RWPE2 (cell line): ENCODE data around the gene PLCG2.
A peak's percentile ranks its signal among the peaks of the same experiment; 100 is the strongest.

Experiments
- ATAC-seq: fragments of 200-7000 bp; cut with Tn5 transposase; 3 replicates; pipeline ENCODE4 v1.9.1; 2021; ENCODE audit warnings: low read depth
- DNase-seq: peaks from one replicate; pipeline ENCODE4 v3.0.0-alpha.2; 2020; ENCODE audit warnings: low spot score
- H3K27ac ChIP-seq: fragments of 450-650 bp; 2 replicates; pipeline ENCODE4 v1.5.1; 2017; ENCODE audit warnings: mild to moderate bottlenecking; ENCODE audit not compliant: poor library complexity, severe bottlenecking
- H3K27me3 ChIP-seq: fragments of 250-450 bp; sonication (Bioruptor Pico); 2 replicates; pipeline ENCODE4 v1.5.1; 2021; ENCODE audit warnings: mild to moderate bottlenecking, moderate library complexity; ENCODE audit not compliant: insufficient read depth, poor library complexity, severe bottlenecking
- H3K36me3 ChIP-seq: fragments of 250-450 bp; sonication (Bioruptor Pico); 2 replicates; pipeline ENCODE4 v1.5.1; 2020; ENCODE audit warnings: low read depth, mild to moderate bottlenecking, moderate library complexity
- H3K4me1 ChIP-seq: fragments of 250-450 bp; sonication (Bioruptor Pico); 2 replicates; pipeline ENCODE4 v1.5.1; 2021; ENCODE audit warnings: mild to moderate bottlenecking, moderate library complexity; ENCODE audit not compliant: insufficient read depth, poor library complexity, severe bottlenecking
- H3K4me3 ChIP-seq: fragments of 250-450 bp; sonication (Bioruptor Pico); 2 replicates; pipeline ENCODE4 v1.5.1; 2021; ENCODE audit warnings: mild to moderate bottlenecking, moderate library complexity; ENCODE audit not compliant: severe bottlenecking
- H3K9me3 ChIP-seq: fragments of 250-450 bp; sonication (Bioruptor Pico); 2 replicates; pipeline ENCODE4 v1.5.1; 2021; ENCODE audit warnings: mild to moderate bottlenecking, moderate library complexity; ENCODE audit not compliant: severe bottlenecking
- TF ChIP-seq, protein P1 (sequence below): fragments of 450-650 bp; IDR thresholded peaks from one replicate; pipeline ENCODE4 v1.5.1; 2017; ENCODE audit warnings: mild to moderate bottlenecking, moderate library complexity; ENCODE audit not compliant: poor library complexity, severe bottlenecking

The PLCG2 gene

DNA sequence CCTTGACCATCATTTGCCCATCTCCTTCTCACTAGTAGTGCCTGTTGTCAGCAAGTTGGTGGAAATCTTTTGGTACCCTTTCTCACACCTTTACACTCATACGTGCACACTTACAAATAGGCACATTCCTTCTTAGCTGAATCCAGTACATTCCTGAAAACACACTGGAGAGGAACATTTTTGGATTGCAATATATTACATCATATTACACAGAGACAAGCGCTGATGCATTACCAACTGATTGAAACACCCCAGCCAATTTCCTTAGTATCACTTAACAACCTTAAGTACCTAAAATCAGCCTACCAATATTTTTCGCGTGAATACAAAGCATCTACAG, 64.1 kb downstream of the PLCG2 start:
- Histone ChIP-seq H3K27ac (no peak overlapping the region), H3K9me3 (no peaks in the 10 kb centered on the region), H3K36me3 (no peaks in the 10 kb centered on the region), H3K4me3 (no peak overlapping the region), H3K27me3 (no peaks in the 10 kb centered on the region), H3K4me1 (peaks cover 13% of the 10 kb centered on the region)
- DNase-seq (no peak), ATAC-seq (no peak)
- TF ChIP-seq, protein P1, sequence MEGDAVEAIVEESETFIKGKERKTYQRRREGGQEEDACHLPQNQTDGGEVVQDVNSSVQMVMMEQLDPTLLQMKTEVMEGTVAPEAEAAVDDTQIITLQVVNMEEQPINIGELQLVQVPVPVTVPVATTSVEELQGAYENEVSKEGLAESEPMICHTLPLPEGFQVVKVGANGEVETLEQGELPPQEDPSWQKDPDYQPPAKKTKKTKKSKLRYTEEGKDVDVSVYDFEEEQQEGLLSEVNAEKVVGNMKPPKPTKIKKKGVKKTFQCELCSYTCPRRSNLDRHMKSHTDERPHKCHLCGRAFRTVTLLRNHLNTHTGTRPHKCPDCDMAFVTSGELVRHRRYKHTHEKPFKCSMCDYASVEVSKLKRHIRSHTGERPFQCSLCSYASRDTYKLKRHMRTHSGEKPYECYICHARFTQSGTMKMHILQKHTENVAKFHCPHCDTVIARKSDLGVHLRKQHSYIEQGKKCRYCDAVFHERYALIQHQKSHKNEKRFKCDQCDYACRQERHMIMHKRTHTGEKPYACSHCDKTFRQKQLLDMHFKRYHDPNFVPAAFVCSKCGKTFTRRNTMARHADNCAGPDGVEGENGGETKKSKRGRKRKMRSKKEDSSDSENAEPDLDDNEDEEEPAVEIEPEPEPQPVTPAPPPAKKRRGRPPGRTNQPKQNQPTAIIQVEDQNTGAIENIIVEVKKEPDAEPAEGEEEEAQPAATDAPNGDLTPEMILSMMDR = no peak

DNA sequence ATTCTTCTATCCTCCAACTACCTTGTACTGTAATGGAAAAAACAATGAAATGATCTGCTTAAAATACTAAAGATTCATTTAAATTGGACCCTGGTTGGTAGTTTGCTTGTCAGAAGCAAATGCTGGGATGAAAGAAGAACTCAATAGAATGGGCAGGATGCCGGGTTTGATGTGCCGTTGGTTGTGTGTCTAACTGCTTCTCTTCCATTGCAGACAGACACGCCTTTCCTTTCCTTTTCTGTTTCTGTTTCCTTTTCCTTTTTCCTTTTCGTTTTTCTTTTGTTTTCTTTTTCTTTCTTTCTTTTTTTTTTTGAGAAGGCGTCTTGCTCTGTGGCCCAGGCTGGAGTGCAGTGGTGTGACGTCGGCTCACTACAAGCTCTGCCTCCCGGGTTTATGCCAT, 64.6 kb downstream of the PLCG2 start:
- ATAC-seq (no peak), DNase-seq (no peak)
- H3K27ac ChIP-seq = no peak overlapping the region
- no peaks in the 10 kb centered on the region for H3K36me3 ChIP-seq
- no peaks in the 10 kb centered on the region for H3K9me3 ChIP-seq
- peaks cover 13% of the 10 kb centered on the region for H3K4me1 ChIP-seq
- no peaks in the 10 kb centered on the region for H3K27me3 ChIP-seq
- TF ChIP-seq, protein P1 = no peak
- H3K4me3 ChIP-seq = no peak overlapping the region

DNA sequence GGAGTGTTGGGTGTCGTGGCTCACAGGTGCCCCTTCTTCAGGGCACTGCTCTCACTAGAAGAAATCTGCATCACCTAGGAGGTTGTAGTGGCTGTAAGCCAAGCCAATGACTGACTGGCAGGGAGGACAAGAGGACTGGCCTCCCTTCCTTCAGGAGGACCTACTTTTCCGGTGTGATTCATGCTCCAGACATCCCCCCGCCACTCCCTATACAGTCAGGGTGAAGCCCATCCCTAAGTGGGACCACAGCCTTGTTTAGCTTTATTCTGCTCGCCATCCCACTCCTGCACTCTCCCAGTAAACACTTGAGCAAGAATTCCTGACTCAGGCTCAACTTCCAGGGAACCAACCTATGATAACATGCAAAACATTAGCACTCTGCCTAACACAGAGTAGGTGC, 67.0 kb downstream of the PLCG2 start:
- DNase-seq (no peak), ATAC-seq (peak; percentile 88)
- H3K27ac ChIP-seq = no peak overlapping the region
- no peaks in the 10 kb centered on the region for H3K27me3 ChIP-seq
- H3K4me1 ChIP-seq = peaks cover 7% of the 10 kb centered on the region
- H3K4me3 ChIP-seq = no peak overlapping the region
- H3K36me3 ChIP-seq = no peaks in the 10 kb centered on the region
- TF ChIP-seq, protein P1 = no peak
- H3K9me3 ChIP-seq = no peaks in the 10 kb centered on the region

DNA sequence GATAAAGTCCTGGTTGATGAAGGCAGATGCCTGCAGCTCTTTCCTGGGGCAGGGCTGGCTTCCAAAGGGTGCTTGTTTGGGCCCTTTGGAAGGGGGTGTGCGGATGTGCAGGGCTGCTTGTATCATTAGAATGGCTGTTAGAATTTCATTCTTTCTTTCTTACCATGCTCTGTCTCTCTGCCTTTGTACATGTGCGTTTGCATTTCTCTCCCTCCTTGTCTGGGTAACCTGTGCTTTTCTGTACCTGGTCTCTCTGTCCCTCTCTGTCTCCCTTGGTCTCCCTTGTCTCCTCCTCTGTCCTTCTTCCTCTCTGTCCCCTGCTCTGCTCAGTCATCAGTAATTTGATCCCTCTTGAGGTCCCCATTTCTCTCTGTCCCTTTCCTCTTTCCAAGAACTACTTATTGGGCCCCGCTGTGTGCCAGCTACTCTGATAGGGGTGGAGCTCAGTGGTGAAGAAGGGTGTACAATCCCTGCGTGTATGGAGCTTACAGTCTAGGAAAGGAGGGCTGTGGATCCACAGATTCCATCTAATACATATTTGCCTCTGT, 69.3 kb downstream of the PLCG2 start:
- H3K4me3 ChIP-seq = no peak overlapping the region
- H3K36me3 ChIP-seq = no peaks in the 10 kb centered on the region
- ATAC-seq (no peak), DNase-seq (no peak)
- peaks cover 6% of the 10 kb centered on the region for H3K4me1 ChIP-seq
- no peaks in the 10 kb centered on the region for H3K9me3 ChIP-seq
- TF ChIP-seq, protein P1 = no peak
- H3K27me3 ChIP-seq = no peaks in the 10 kb centered on the region
- H3K27ac ChIP-seq = no peak overlapping the region

DNA sequence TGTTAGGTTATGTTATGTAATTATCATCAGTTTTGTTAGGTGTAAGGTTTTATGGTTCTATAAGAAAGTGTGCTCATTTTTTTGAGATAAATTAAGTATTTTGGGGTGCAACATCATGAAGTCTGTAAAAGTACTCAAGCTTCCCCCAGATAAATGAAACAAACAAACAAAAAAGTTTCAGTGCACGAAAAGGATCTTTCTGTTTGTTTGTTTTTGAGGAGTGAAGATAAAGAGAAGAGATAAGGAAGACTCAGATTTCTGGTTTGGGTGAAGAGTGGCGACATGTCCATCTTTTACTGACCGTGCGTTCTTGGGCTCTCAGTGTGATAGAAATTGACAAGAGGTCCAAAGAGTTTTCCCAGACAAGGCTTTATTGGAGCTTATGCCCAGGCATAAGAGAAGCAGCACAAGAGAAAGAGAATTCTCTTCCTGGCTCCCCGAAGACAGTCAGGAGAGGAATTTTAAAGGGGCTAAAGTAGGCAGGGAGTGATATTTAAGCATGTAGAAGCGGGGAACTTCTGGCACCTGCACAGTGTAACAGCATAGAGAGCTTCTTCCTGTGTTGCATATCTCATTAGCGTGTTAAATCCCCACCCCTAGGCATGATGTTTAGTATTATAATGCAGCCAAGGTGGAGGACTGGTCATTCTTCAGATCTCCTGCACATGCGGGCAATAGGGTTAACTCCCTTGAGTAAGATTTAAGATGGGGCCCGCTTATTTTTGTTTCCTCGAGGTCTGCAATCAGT, 71.3 kb downstream of the PLCG2 start:
- Histone ChIP-seq H3K9me3 (no peaks in the 10 kb centered on the region), H3K4me3 (no peak overlapping the region), H3K27me3 (no peaks in the 10 kb centered on the region), H3K36me3 (no peaks in the 10 kb centered on the region), H3K4me1 (peaks cover 3% of the 10 kb centered on the region), H3K27ac (no peak overlapping the region)
- no peak for ATAC-seq
- TF ChIP-seq, protein P1 = no peak
- no peak for DNase-seq
